CD4-positive, alpha-beta T cell (primary cell): Measurements from ENCODE around the gene MMP20. TPM values are rescaled to one million over a fixed set of nuclear protein-coding genes. Genes with fewer than 3 reads are reported as not detected.

Experiments used
- ATAC-seq: fragments of 200-7000 bp; cut with Tn5 transposase; one replicate; pipeline ENCODE4 v1.10.0; 2022; ENCODE audit warnings: mild to moderate bottlenecking; ENCODE audit not compliant: poor library complexity
- CTCF ChIA-PET: fragments of 350-600 bp; sonication (Branson Sonifier 250); formaldehyde crosslinking; loops from one replicate; lab custom pipeline; 2021; ENCODE audit warnings: antibody characterized with exemption, inconsistent platforms; lab: Charles Lee
- POLR2A ChIA-PET: fragments of 350-600 bp; sonication (Branson Sonifier 250); formaldehyde crosslinking; loops from one replicate; lab custom pipeline; 2021; ENCODE audit warnings: antibody characterized with exemption, inconsistent platforms; lab: Charles Lee
- DNase-seq, 14 experiments: peaks; one replicate each; pipeline ENCODE4 v3.0.0-alpha.2; 2013 to 2020; ENCODE audit warnings: mixed read lengths in 2 of 14
- H3K27ac ChIP-seq, 2 donors: one replicate each; pipeline versions ENCODE4 v1.5.1 to v1.7.0; 2013; ENCODE audit warnings: low read length in 2 of 2, low read depth in 1 of 2, mild to moderate bottlenecking in 1 of 2
- H3K27me3 ChIP-seq, 2 experiments: 1 replicate in 1 of 2; 2 replicates in 1 of 2; pipeline versions ENCODE4 v1.6.1 to v1.7.0; 2013; ENCODE audit warnings: low read length in 2 of 2, control low read depth in 1 of 2, mild to moderate bottlenecking in 1 of 2, moderate library complexity in 1 of 2; ENCODE audit not compliant: insufficient read depth in 2 of 2, control insufficient read depth in 1 of 2
- H3K36me3 ChIP-seq: one replicate; pipeline ENCODE4 v1.6.1; 2013; ENCODE audit warnings: low read length, control low read depth; ENCODE audit not compliant: insufficient read depth
- H3K4me1 ChIP-seq: one replicate; pipeline ENCODE4 v1.6.1; 2013; ENCODE audit warnings: low read length, control low read depth; ENCODE audit not compliant: insufficient read depth
- H3K4me3 ChIP-seq: one replicate; pipeline ENCODE4 v1.5.1; 2013; ENCODE audit warnings: mild to moderate bottlenecking, low read length, moderate library complexity
- H3K9me3 ChIP-seq, 2 experiments: 1 replicate in 1 of 2; 2 replicates in 1 of 2; pipeline versions ENCODE4 v1.6.1 to v1.7.0; 2013; ENCODE audit warnings: low read length in 2 of 2, mild to moderate bottlenecking in 2 of 2, control low read depth in 1 of 2, moderate library complexity in 1 of 2; ENCODE audit not compliant: control insufficient read depth in 1 of 2, insufficient read depth in 1 of 2
- H3K27ac Mint-ChIP-seq: one replicate; pipeline ENCODE4 v1.8.0; 2020; ENCODE audit warnings: mixed read lengths
- H3K27me3 Mint-ChIP-seq: one replicate; pipeline ENCODE4 v1.8.0; 2021; ENCODE audit warnings: mixed read lengths
- H3K36me3 Mint-ChIP-seq: one replicate; pipeline ENCODE4 v1.8.0; 2021; ENCODE audit warnings: low read depth, mixed read lengths
- H3K4me1 Mint-ChIP-seq: one replicate; pipeline ENCODE4 v1.8.0; 2021; ENCODE audit warnings: low read depth, mixed read lengths
- H3K4me3 Mint-ChIP-seq: one replicate; pipeline ENCODE4 v1.8.0; 2020; ENCODE audit warnings: mild to moderate bottlenecking, mixed read lengths
- H3K9me3 Mint-ChIP-seq: one replicate; pipeline ENCODE4 v1.8.0; 2020; ENCODE audit warnings: mixed read lengths
- CTCF ChIP-seq: fragments of 200-600 bp; IDR thresholded peaks from one replicate; pipeline ENCODE4 v1.8.0; 2022; ENCODE audit warnings: antibody characterized with exemption, mild to moderate bottlenecking
- intact Hi-C, 2 experiments: fragments of 100-400 bp; cut with DNase I in 1 of 2; cut with micrococcal nuclease in 1 of 2; formaldehyde crosslinking; loops; one replicate each; pipeline versions ENCODE4 v1.15.1 to v1.9.0; 2023 to 2025; cut with DNase I, micrococcal nuclease
- total RNA-seq, 174 experiments: library from RNA in 2 of 174; stranded (reverse) in 2 of 174; gene quantifications; one replicate each; pipeline ENCODE4 v1.2.3 and lab custom pipeline; 2021 to 2026

MMP20 gene
- total RNA-seq, 2 experiments from 2014 or later = not detected

DNA sequence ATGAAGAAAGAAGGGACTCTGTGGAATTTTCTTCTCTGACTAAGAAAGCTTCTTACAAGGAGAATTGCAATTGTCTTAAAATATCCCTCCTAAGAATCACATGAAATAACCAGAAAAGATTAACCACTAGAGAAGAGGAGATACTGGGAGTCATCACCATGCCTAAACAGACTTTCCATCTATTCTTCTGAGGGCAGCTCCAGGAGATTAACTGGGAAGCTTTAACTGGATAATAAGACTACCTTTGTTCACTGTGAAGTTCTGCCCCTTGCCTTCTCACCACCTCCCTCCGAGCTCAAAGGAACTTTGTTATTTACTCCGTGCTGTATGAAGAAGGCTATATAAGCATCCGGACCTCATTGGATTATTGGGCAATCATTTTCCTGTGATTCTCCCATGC lies 70.0 kb downstream of the MMP20 start:
- Mint-ChIP-seq H3K4me3 (no peak overlapping the region), H3K9me3 (no peaks in the 10 kb centered on the region), H3K36me3 (no peaks in the 10 kb centered on the region), H3K4me1 (peaks cover 13% of the 10 kb centered on the region), H3K27ac (no peak overlapping the region), H3K27me3 (no peaks in the 10 kb centered on the region)
- ChIA-PET CTCF (no interaction called here), POLR2A (no interaction called here)
- Histone ChIP-seq H3K4me1 (no peaks in the 10 kb centered on the region), H3K9me3 (no peaks in the 10 kb centered on the region), H3K27me3 (no peaks in the 10 kb centered on the region), H3K4me3 (no peak overlapping the region), H3K27ac (no peak overlapping the region), H3K36me3 (no peaks in the 10 kb centered on the region)
- ATAC-seq = no peak
- no peak for DNase-seq
- no peak for TF ChIP-seq CTCF
- intact Hi-C loops = no loop called here

DNA sequence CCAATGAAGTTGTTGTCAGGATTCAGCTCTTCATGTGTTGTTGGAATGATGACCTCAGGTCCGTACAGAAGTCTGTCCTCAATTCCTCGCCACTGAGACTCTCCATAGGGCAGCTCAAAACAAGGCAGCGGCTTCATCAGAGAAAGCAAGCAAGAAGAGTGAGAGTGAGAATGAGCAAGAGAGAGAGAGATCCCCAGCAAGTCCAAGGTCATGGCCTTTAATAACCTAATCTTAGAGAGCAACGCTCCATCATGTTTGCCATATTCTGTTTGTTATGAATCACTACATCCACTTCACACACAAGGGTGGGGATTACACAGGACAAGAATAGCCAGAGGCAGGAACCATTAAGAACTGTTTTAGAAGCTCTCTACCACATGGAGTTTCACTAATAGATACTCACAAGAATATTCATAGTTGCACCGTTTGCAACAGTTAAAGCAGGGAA lies 71.3 kb downstream of the MMP20 start:
- no peaks in the 10 kb centered on the region for H3K9me3 ChIP-seq
- intact Hi-C loops = no loop called here
- no peak overlapping the region for H3K4me3 ChIP-seq
- no peaks in the 10 kb centered on the region for H3K4me1 ChIP-seq
- no peaks in the 10 kb centered on the region for H3K36me3 ChIP-seq
- Mint-ChIP-seq H3K9me3 (no peaks in the 10 kb centered on the region), H3K27ac (no peak overlapping the region), H3K27me3 (no peaks in the 10 kb centered on the region), H3K4me3 (no peak overlapping the region), H3K4me1 (peaks cover 1% of the 10 kb centered on the region), H3K36me3 (no peaks in the 10 kb centered on the region)
- ChIA-PET CTCF (no interaction called here), POLR2A (no interaction called here)
- DNase-seq (no peak), ATAC-seq (no peak)
- TF ChIP-seq CTCF = no peak
- H3K27me3 ChIP-seq = no peaks in the 10 kb centered on the region
- H3K27ac ChIP-seq = no peak overlapping the region

GRCh38 chr11:102552447-102553194 lies 72.5 kb downstream of the MMP20 start:
- ChIA-PET CTCF (no interaction called here), POLR2A (no interaction called here)
- intact Hi-C loops = no loop called here
- ATAC-seq = no peak
- no peak for DNase-seq
- Mint-ChIP-seq H3K27ac (no peak overlapping the region), H3K4me1 (no peaks in the 10 kb centered on the region), H3K9me3 (no peaks in the 10 kb centered on the region), H3K36me3 (no peaks in the 10 kb centered on the region), H3K27me3 (no peaks in the 10 kb centered on the region), H3K4me3 (no peak overlapping the region)
- Histone ChIP-seq H3K36me3 (no peaks in the 10 kb centered on the region), H3K27ac (no peak overlapping the region), H3K4me1 (no peaks in the 10 kb centered on the region), H3K9me3 (no peaks in the 10 kb centered on the region), H3K4me3 (no peak overlapping the region), H3K27me3 (no peaks in the 10 kb centered on the region)
- TF ChIP-seq CTCF = no peak
